A673 (cell line): ENCODE results near the gene ATL1. TPM values are rescaled to one million over a fixed set of nuclear protein-coding genes. Genes with fewer than 3 reads are reported as not detected.

Experiments
- BruUV-seq: library from RNA; stranded (reverse); fragments of 400-500 nt; replicated peaks from 2 replicates; lab custom pipeline; 2021; lab: Mats Ljungman, UMichigan
- CTCF ChIA-PET: fragments of 300-600 bp; sonication (Branson Sonifier 250); formaldehyde crosslinking; loops from one replicate; lab custom pipeline; 2022; ENCODE audit warnings: antibody characterized with exemption; lab: Charles Lee
- POLR2A ChIA-PET: fragments of 300-600 bp; sonication (Branson Sonifier 250); formaldehyde crosslinking; loops from one replicate; lab custom pipeline; 2022; ENCODE audit warnings: antibody characterized with exemption; ENCODE audit not compliant: low non-redundant PET; lab: Charles Lee
- DNase-seq: peaks from one replicate; pipeline ENCODE4 v3.0.0-alpha.2; 2015; ENCODE audit warnings: low spot score
- H3K27ac ChIP-seq: fragments of 200-600 bp; sonication (generic); 2 replicates; pipeline ENCODE4 v1.5.1; 2016; ENCODE audit warnings: mixed run types, low read depth, mild to moderate bottlenecking, mixed read lengths, antibody characterized with exemption, low read length; ENCODE audit not compliant: poor library complexity, severe bottlenecking
- H3K27me3 ChIP-seq: fragments of 200-600 bp; sonication (generic); replicated peaks from 2 replicates; pipeline ENCODE4 v1.6.1; 2017; ENCODE audit warnings: mixed run types, low read depth, mild to moderate bottlenecking, mixed read lengths, antibody characterized with exemption, low read length; ENCODE audit not compliant: insufficient read depth, poor library complexity
- H3K36me3 ChIP-seq: fragments of 200-600 bp; sonication (generic); 2 replicates; pipeline ENCODE4 v1.6.1; 2016; ENCODE audit warnings: mixed run types, mild to moderate bottlenecking, mixed read lengths, antibody characterized with exemption, low read length; ENCODE audit not compliant: insufficient read depth, poor library complexity, severe bottlenecking
- H3K4me1 ChIP-seq: fragments of 200-600 bp; sonication (generic); 2 replicates; pipeline ENCODE4 v1.6.1; 2017; ENCODE audit warnings: mixed run types, mild to moderate bottlenecking, mixed read lengths, antibody characterized with exemption, low read length; ENCODE audit not compliant: insufficient read depth, poor library complexity, severe bottlenecking
- H3K4me3 ChIP-seq: fragments of 200-600 bp; sonication (generic); 2 replicates; pipeline ENCODE4 v1.5.1; 2016; ENCODE audit warnings: low read depth, mixed run types, mild to moderate bottlenecking, mixed read lengths, low read length; ENCODE audit not compliant: poor library complexity, severe bottlenecking
- H3K9me3 ChIP-seq: fragments of 200-600 bp; sonication (generic); 2 replicates; pipeline ENCODE4 v1.6.1; 2016; ENCODE audit warnings: mixed run types, low read depth, mild to moderate bottlenecking, mixed read lengths, antibody characterized with exemption, low read length; ENCODE audit not compliant: poor library complexity, severe bottlenecking
- EZH2 ChIP-seq: fragments of 200-600 bp; sonication (generic); IDR thresholded peaks from 2 replicates; pipeline ENCODE4 v1.6.1; 2017; ENCODE audit warnings: borderline replicate concordance, low read depth, mild to moderate bottlenecking, mixed read lengths, antibody characterized with exemption, low read length; ENCODE audit not compliant: poor library complexity, severe bottlenecking
- intact Hi-C: fragments of 100-400 bp; cut with micrococcal nuclease; formaldehyde crosslinking; loops from one replicate; pipeline ENCODE4 v1.10.0; 2022; ENCODE audit not compliant: unreplicated experiment
- total RNA-seq: library from RNA; stranded (reverse); gene quantifications from 2 replicates; pipeline ENCODE4 v1.2.3, GENCODE V29; 2021
- TF ChIP-seq, protein P1 (sequence below): fragments of 300-800, 200-600 bp; sonication (generic); conservative IDR thresholded peaks from 2 replicates; pipeline ENCODE4 v1.5.1; 2017; ENCODE audit warnings: low read depth, mild to moderate bottlenecking, antibody characterized with exemption, low read length, moderate library complexity, mixed read lengths

Gene ATL1
- total RNA-seq, 1 experiment from 2014 or later: 9.8 TPM

GRCh38 chr14:50610465-50610864 lies 50.5 kb downstream of the ATL1 start:
- Histone ChIP-seq H3K9me3 (no peaks in the 10 kb centered on the region), H3K4me1 (peaks cover 20% of the 10 kb centered on the region), H3K27ac (no peak overlapping the region), H3K27me3 (no peaks in the 10 kb centered on the region), H3K4me3 (no peak overlapping the region), H3K36me3 (no peaks in the 10 kb centered on the region)
- ChIA-PET CTCF (no interaction called here), POLR2A (no interaction called here)
- BruUV-seq: no TSS peak
- no peak for TF ChIP-seq EZH2
- DNase-seq: no peak
- intact Hi-C loops: no loop called here

GRCh38 chr14:50612806-50613205 lies 52.9 kb downstream of the ATL1 start:
- ChIA-PET POLR2A (no interaction called here), CTCF (no interaction called here)
- no TSS peak for BruUV-seq
- no peaks in the 10 kb centered on the region for H3K27me3 ChIP-seq
- no peaks in the 10 kb centered on the region for H3K9me3 ChIP-seq
- intact Hi-C loops: no loop called here
- no peak overlapping the region for H3K4me3 ChIP-seq
- H3K4me1 ChIP-seq: peaks cover 14% of the 10 kb centered on the region
- no peaks in the 10 kb centered on the region for H3K36me3 ChIP-seq
- peak; percentile 59 for DNase-seq
- H3K27ac ChIP-seq: no peak overlapping the region
- no peak for TF ChIP-seq EZH2
- TF ChIP-seq, protein P1, sequence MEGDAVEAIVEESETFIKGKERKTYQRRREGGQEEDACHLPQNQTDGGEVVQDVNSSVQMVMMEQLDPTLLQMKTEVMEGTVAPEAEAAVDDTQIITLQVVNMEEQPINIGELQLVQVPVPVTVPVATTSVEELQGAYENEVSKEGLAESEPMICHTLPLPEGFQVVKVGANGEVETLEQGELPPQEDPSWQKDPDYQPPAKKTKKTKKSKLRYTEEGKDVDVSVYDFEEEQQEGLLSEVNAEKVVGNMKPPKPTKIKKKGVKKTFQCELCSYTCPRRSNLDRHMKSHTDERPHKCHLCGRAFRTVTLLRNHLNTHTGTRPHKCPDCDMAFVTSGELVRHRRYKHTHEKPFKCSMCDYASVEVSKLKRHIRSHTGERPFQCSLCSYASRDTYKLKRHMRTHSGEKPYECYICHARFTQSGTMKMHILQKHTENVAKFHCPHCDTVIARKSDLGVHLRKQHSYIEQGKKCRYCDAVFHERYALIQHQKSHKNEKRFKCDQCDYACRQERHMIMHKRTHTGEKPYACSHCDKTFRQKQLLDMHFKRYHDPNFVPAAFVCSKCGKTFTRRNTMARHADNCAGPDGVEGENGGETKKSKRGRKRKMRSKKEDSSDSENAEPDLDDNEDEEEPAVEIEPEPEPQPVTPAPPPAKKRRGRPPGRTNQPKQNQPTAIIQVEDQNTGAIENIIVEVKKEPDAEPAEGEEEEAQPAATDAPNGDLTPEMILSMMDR: no peak

DNA sequence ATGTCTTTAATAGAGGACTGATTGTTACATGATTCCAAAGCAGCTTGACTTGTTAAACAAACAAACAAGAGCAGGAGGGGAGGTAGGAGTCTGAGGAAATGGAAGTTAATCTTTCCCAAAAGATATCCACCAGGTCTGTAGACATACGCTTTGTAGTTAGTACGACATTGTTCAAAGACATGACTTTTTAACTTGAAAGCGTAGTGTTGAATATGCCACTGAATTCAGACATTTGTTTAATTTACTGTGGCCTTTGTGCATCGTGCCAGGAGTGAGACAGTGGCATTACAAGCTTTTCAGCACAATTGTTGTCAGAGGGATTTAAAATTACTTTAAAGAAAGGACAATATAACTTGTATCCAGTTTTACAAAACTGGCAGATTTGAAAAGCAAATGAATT lies 55.1 kb downstream of the ATL1 start:
- no peak for DNase-seq
- POLR2A ChIA-PET: no interaction called here
- no peak for TF ChIP-seq EZH2
- TF ChIP-seq, protein P1: no peak

GRCh38 chr14:50615552-50615951 lies 55.6 kb downstream of the ATL1 start:
- POLR2A ChIA-PET: no interaction called here
- H3K4me3 ChIP-seq: no peak overlapping the region
- peaks cover 14% of the 10 kb centered on the region for H3K4me1 ChIP-seq
- TF ChIP-seq, protein P1: no peak
- no peak for TF ChIP-seq EZH2
- no peaks in the 10 kb centered on the region for H3K27me3 ChIP-seq
- peak; percentile 48 for DNase-seq
- no peaks in the 10 kb centered on the region for H3K9me3 ChIP-seq
- intact Hi-C loops: loop anchor here (5.0 kb wide), 2 partner anchors 97 to 157 kb away; no protein-coding TSS in a partner anchor
- no peaks in the 10 kb centered on the region for H3K36me3 ChIP-seq
- CTCF ChIA-PET: interaction anchor here (0.5 to 0.9 kb wide), 2 partner anchors 99 to 245 kb away, joined by 4 read pairs; no protein-coding TSS in a partner anchor
- no peak overlapping the region for H3K27ac ChIP-seq
- BruUV-seq: no TSS peak

More for the DNA sequence above, 55.1 kb downstream of the ATL1 start:
- no peaks in the 10 kb centered on the region for H3K27me3 ChIP-seq
- no peak overlapping the region for H3K27ac ChIP-seq
- BruUV-seq: no TSS peak
- no peaks in the 10 kb centered on the region for H3K36me3 ChIP-seq
- intact Hi-C loops: loop anchor here (5.0 kb wide), 2 partner anchors 97 to 157 kb away; no protein-coding TSS in a partner anchor
- CTCF ChIA-PET: interaction anchor here (0.5 to 0.9 kb wide), 2 partner anchors 99 to 246 kb away, joined by 4 read pairs; no protein-coding TSS in a partner anchor
- H3K4me1 ChIP-seq: peaks cover 14% of the 10 kb centered on the region
- no peaks in the 10 kb centered on the region for H3K9me3 ChIP-seq
- no peak overlapping the region for H3K4me3 ChIP-seq
